Dermis microvascular lymphatic vessel endothelial cell (primary cell): ENCODE results near the gene VPS4A. TPM values are rescaled to one million over a fixed set of nuclear protein-coding genes. Genes with fewer than 3 reads are reported as not detected.
"Not testable (repeated sequence)": the region's sequence is repeated elsewhere in the genome, so short reads cannot be mapped to it uniquely, and the experiment has no call there.

Source experiments
- DNase-seq, 2 donors: peaks; one replicate each; pipeline versions ENCODE4 v3.0.0 to v3.0.0-alpha.2; 2010; ENCODE audit warnings: low read depth in 2 of 2
- total RNA-seq: library from RNA; depleted of rRNA; stranded (reverse); fragments of >200 nt; gene quantifications from 2 replicates; pipeline ENCODE4 v1.2.1, GENCODE V29; 2014

The VPS4A gene
- total RNA-seq, 1 donor from 2014 or later: 27.3 TPM

DNA sequence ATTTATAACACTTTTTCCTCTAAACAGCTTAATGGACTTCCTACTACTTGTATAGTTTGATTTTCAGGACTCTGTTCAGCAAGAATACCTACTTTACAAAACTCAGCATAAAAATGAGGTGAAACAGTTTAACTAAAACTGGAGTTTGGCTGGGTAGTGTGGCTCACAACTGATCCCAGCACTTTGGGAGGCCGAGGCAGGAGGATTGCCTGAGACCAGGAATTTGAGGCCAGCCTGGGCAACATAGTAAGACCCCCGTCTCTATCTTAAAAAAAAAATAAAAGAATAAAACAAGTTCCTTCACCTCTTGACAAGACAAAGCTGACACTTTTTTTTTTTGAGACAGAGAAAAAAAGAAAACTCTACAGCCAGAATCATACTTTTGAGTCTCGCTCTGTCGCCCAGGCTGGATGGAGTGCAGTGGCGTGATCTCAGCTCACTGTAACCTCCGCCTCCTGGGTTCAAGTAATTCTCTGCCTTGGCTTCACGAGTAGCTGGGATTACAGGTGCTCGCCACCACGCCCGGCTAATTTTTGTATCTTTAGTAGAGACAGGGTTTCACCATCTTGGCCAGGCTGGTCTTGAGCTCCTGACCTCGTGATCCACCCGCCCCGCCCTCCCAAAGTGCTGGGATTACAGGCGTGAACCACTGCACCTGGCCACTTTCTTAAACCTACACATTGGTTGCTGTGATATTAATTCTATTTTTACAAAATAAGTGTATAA is 16.6 kb downstream of the VPS4A start:
- no peak for DNase-seq

DNA sequence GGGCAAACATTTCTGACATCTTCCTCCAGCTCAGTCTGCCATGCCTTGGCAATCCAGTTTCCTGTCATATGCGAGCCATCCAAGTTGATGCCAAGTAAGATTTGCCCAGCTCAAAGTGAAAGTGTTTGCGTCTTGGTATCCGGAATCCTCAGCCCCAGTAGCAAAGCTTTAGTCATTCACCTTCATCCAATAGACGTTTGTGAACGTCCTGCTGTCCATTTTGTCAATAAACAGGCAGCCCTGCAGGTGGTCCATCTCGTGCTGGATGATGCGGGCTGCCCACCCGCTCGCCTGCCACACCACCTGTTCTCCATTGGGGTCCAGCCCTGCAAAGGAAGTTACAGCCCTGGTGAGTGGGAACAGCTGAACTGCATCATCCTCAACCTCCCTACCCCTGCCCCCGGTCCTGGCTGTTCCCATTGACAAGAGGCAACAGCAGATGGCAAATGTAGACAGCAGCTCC is 17.7 kb downstream of the VPS4A start:
- peak in 1 of 2 donors; percentile 9 for DNase-seq

DNA sequence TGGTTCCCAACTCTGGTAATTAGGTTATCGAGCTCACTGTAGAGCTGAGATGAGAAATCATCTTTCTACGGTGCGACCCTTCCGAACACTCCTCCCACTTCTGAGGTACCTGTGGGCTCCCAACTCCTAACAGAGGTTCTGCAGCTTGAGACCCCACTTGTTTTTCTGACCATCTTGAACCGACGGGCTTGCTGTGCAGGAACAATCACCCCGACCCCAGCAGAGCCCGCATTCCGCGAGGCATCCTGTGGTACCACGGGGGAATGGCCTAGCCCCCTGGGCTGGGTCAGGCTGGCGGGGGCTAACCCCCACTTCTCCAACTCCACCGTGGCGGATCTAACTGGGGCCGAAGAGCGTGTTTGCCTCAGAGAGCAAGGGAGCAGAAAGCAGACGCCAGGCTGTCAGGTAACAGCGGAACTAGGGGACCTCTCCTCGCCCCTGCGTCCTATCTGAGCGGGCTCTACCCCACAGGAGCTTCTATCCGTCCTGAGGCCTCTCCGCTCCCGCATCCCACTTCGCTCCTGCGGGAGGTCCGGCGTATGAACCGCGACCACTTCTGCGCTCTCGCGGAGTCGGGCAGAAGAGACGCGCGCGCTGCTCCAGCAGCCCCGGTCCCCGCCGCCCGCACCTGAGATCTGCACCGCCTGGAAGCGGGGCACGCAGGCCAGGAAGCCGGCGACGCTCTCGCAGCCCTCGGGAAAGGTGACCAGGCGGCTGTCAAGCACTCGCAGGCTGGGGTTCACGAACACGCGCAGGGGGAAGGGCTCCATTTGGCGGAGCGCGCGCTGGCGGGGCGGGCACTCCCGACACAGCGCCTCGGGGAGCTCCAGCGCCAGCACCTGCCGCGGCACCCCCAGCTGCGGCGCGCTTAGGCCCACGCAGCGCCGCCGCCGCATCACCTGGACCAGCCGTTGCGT is 18.5 kb downstream of the VPS4A start:
- no peak for DNase-seq

DNA sequence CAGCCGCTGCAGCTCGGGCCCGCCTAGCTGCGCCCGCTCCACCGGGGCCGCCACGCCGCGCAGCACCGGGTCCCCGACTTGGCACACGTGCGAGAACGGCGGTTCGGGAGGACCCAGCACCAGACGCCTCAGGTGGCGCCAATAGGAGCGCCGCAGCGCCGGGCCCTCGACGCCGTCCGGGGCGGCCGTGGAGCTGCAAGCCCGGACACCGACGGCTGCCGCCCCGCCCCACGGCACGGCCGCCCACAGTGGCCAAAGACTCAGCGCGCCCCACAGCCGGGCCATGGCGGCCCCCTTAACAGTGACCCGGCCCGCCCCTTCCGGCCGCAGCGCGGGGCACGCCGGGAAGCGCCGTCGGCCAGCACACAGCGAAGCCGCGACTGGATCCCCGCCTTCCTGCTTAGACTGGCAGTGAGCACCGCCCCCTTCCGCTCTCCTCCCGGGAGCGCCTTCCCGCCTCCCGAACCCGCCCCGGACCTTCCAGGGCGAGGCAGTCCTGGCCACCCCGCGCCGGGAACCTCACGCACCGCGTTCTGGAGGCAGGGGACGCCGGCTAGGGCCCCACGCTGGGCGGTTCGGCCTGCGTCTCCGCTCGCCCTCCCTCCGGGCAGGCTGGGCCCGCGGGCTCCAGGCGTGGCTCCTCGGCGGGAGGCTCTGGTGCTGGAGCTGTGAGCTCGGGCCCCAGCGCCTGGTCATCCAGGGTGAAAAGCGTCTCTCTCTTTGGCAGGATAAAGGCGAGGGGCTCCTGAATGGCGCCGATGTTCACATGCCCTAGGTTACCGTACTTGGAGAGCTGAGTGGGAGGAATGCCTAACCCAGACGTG is 19.3 kb downstream of the VPS4A start, which contains the start of gene PDF:
PDF (minus strand) TSS at position 303 of the 824 bp plus-strand sequence; CDS start at position 285, 18 bp downstream.
- peak; percentile 80 to 95 for DNase-seq

DNA sequence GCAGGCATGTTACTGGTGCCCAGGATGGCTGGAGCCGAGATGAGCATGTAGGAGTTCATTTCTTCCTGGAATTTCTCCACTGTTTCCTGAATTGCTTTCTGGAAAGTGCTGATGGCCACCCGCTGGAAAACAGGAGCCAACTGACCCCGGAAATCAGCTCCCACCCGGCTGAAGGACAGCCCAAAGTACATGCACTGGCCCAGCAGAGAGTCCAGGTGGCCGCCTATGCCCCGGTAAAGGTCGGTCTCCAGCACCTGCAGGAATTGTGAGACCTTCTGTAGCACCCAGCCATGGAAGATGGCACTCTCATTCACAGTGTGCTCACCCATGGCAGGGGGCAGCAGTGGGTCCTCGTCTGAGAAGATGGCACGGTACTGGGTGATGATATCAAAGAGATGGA is 23.5 kb downstream of the VPS4A start:
- no peak for DNase-seq

DNA sequence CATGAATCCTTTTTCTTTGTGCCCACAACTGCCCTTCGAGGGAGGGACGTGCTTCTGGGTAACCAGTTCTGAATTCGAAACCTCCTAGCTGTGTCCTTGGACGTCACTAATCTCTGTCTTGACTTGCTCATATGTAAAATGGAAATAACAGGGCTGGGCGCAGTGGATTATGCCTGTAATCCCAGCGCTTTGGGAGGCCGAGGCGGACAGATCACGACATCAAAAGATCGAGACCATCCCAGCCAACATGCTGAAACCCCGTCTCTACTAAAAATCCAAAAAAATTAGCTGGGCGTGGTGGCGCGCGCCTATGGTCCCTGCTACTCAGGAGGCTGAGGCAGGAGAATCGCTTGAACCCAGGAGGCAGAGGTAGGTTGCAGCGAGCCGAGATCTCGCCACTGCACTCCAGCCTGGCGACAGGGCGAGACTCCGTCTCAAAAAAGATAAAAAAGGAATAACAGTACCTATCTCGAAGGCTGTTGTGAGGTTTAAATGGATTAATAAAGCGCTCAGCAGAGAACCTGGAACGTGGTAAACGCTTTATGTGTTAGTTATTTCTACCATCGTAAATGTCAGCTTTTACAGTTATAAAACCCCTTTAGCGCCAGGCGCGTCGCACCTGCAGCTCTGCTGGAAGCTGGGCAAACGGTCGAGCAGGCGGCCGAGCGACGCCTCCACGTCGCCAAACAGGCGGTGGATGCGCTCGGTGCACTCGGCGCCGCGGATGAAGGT is 27.6 kb downstream of the VPS4A start:
- DNase-seq: no peak

DNA sequence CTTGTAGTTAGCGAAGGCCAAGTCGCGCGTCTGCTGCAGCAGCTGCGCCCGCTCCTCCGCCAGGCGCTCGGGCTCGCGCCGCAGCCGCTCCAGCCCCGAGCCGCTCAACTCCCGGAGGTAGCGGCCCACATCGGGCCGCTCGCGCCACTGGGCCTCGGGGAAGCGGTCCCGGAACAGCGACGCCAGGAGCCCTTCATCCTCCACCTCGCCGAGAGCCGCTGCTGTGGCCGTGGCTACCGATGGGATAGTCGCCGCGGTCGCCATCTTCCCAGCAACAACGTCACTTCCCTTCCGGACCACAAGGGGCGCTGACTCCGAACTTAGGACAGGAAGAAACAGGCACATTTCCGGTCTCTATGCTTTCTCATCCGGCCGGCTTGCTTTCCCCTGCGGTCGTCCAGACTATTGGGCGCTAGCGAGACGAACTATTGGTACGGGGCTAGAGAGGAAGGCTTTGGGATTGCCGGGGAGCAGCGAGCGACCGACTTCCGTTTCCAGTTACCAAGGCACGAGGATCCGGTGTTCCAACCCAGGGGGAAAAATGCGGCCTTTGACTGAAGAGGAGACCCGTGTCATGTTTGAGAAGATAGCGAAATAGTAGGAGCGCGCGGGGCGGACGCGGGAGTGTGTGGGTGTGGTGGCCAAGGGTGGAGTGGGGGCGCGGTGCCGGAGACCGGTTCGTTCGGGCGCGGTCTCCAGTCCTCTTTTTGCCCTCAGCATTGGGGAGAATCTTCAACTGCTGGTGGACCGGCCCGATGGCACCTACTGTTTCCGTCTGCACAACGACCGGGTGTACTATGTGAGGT is 28.3 kb downstream of the VPS4A start, which contains the start of the genes COG8 and NIP7:
COG8 (minus strand) TSS at position 276 of the 806 bp plus-strand sequence; CDS start at position 264, 12 bp downstream.
NIP7 (plus strand) TSS at position 484 of the 806 bp plus-strand sequence; CDS start at position 542, 58 bp downstream.
- DNase-seq: peak; percentile 97 to 98

DNA sequence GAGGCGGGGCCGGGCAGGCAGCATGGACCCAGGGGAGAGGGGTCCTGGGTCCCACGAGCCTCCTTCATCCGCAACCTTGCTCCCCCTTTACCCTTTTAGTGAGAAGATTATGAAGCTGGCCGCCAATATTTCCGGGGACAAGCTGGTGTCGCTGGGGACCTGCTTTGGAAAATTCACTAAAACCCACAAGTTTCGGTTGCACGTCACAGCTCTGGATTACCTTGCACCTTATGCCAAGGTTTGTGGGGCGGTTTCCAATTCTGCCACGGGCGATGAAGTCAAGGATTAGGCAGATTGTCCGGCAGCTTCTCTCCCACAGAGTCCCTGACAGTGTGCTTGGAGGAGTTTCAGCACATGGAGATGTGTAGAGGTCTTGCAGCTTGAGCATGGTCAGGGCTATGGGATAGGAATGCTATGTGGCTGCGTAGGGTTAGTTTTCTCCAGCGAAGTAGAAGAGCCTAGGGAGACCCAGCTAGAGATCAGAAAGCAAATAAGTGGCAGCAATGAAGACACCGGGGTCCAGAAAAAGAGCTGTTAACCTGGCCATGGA is 29.0 kb downstream of the VPS4A start:
- peak in 1 of 2 donors; percentile 9 for DNase-seq

DNA sequence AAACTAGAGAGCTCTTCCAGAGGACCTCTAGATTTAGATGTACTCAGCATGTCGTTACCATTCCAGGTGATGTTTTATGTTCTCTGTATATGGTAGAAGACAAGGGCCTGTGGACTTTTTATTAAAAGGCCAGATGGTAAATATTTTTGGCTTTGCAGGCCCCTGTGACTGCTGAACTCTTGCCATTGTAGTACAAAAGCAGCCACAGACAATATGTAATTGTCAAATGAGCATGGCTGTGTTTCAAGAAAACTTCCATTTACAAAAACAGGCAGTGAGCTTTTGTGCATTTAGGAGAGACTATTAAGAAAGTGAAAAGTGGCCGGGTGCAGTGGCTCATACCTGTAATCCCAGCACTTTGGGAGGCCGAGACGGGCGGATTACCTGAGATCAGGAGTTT is 33.0 kb downstream of the VPS4A start:
- DNase-seq: no peak

DNA sequence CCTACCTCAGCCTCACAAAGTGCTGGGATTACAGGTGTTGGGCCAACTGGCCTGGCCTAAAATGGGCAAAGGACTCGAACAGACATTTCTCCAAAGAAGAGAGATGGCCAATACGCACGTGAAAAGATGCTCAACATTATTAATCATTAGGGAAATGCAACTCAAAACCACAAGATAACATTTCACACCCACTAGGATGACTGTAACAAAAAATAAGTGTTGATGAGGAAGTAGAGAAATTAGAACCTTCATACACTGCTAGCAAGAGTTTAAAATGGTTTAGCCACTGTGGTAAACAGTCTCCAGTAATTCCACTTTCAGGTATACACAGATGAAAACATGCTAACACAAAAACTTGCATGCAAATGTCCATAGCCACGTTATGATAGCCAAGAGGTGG is 34.8 kb downstream of the VPS4A start:
- DNase-seq: no peak

DNA sequence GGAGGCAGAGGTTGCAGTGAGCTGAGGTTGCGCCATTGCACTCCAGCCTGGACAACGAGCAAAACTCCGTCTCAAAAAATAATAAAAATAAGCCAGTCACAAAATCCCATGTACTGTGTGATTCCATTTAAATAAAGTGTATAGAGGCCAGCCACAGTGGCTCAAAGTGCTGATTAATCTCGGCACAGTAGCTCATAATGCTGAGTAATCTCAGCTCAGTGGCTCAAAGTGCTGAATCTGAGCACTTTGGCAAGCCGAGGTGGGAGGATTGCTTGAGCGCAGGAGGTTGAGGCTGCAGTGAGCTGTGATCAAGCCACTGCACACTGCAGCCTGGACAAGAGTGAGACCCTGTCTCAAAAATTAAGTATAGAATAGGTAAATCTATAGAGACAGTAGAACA is 35.5 kb downstream of the VPS4A start:
- no peak for DNase-seq

DNA sequence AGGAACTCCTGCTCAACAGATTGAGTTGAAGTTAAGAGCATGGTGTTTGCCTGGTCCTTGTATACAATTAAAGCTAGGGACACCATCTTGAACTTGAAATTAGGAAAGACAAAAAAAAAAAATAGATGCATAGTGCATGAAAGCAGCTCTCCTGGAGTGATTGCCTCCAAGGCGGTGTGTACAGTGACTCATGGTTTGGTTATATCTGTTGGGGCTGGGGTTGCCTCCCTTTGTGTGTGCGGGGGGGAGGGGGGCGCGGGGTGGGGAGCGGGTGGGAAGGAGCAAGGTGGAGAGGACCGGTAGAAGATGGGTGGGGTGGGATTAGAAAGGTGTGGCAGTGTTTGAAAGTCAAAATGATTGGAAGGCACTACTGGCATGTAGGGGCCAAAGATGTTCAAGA is 37.1 kb downstream of the VPS4A start:
- DNase-seq: no peak

DNA sequence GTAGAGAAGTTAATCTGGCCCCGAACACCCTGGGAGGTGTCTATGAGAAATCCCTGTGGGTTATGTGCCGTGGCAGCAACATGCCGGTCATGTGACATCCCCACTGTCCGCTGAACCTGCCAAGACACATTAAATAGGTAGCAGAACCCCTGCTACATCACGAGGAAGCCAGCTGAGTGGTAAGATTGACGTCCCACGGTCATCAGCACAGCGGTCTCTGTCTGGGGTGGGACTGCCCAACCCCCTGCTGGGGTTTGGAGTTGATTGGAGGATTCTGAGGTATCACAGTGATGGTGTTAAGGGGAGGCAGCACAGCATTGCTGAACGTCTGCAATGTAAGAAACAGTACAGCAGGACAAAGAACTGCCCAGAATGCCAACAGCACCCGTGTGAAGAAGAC is 38.4 kb downstream of the VPS4A start:
- DNase-seq: no peak

DNA sequence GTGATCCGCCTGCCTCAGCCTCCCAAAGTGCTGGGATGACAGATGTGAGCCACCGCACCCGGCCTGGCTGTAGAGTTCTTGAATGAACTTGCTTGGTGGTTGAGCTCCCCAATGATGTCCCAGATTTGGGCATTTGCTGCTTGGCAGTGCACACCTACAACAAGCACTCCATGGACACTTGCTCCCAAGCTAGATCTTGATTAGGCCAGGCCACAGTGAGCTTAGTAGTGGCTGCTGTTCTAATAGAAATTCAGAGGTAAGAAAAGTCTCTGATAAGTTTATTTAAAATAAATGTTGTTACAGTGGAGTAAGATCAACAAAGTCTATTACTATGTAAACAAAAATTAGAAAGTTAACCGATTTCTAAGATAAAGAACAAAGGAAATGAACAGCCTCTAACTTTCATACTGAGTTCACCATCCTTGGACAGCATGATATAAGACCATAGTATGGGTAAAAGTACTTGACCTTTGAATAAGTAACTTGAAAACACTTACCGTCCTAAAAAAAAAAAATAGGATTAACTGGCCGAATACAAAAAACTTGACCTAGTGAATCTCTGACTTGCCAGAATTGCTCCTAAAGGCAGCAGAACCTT is 39.5 kb downstream of the VPS4A start:
- DNase-seq: no peak

DNA sequence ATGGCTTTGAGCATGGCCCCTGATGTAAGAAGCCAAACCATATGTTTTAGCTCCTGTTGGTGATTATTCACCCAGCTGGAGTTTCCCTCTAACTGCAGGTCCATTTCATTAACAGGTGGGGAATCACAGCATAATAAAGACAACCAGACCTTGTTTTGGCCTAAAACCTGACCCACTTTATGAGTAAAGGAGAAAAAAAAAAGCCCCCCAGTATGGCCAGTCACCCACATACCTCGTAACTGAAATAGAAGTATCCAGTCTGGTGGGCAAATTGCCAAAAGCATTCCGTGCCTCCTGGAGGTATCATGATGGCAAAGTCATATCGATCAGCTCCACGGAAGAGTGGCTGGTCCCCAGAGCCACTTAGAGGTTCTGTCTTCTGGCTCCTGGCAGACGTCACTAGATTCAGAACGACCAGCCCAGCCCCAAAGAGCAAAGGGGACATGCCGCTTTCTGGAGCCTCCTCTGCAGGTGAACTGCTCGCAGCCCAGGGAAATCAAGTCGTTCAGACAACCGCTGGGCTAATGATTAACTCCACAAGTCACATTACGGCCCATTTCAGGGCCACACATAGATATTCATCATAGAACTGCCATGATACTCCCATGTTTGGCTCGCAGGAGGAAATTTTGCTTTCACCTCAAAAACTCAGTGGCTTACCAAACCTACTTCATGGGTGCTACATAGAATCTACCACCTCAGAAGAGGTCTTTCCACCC is 40.3 kb downstream of the VPS4A start, which contains the start of gene TMED6:
TMED6 (minus strand) TSS at position 478 of the 719 bp plus-strand sequence; CDS start at position 445, 33 bp downstream.
- no peak for DNase-seq

DNA sequence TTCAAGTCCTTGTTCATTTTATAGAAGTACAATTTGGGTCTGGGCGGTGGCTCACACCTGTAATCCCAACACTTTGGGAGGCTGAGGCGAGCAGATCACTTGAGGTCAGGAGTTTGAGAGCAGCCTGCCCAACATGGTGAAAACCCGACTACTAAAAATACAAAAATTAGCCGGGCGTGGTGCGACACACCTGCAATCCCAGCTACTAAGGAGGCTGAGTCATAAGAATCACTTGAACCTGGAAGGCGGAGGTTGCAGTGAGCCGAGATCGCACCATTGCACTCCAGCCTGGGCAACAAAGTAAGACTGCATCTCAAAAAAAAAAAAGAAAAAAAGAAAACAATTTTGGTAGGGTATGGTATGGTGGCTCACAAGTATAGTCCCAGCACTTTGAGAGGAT is 48.9 kb downstream of the VPS4A start:
- not testable (repeated sequence) for DNase-seq

DNA sequence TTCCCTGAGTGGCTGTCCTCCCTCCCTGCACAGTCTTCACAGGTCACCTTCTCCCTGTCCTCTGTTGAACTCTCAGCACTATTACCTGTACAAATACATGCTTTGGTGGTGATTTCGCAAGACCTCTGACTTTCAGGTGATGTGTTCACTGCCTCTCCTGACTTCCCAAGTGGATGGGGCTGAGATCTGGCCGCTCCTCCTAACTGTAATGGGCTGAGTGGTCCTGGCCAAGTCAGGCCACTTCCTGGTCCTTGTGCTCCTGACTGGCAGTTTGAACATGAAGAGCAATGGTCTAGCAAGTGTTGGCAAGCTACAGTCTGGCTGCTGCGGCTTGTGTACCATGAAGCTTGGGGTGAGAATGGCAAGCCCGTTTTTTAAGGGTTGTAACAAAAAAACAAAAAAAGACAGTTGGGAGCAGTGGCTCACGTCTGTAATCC is 52.1 kb downstream of the VPS4A start:
- no peak for DNase-seq

DNA sequence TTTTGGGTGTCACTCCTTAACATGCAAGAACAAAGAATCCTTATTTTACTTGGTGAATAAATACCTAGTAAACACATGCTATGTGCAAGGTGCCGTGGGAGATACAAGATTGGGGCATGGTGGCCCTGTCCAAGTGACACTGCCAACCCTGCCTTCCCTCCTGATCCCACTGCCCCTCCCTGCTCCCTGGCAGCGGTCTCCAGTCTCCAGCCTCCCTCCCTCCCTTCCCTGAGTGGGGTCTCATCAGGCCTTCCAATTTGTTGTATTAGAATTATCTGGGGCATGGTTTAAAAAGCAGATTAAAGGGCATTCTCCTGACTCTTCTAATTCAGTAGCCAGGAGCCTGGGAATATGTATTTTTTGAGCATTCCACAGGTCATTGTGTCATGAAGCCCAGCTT is 52.9 kb downstream of the VPS4A start:
- no peak for DNase-seq
